ENCODE data around the gene SSX3.

DNA sequence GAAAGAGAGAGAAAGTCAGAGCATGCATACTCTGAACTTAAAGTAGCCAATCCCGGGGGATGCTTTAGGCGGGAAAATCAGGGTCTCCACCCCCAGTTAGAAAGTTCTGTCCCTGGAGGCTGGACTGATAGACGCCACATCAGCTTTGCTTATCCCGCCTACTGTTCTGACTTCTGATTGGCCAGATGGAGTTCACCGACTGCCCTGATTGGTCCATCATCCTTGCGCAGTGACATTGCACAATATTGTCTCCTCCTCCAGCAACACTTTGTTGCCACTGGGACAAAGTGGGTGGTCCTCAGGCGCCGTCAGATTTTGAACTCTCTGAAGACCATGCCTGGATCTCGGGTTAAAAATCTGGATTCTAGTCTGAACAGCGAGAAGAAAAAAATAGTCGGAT is 50.3 kb downstream of the SSX3 start:
- TF ChIP-seq, protein P1, sequence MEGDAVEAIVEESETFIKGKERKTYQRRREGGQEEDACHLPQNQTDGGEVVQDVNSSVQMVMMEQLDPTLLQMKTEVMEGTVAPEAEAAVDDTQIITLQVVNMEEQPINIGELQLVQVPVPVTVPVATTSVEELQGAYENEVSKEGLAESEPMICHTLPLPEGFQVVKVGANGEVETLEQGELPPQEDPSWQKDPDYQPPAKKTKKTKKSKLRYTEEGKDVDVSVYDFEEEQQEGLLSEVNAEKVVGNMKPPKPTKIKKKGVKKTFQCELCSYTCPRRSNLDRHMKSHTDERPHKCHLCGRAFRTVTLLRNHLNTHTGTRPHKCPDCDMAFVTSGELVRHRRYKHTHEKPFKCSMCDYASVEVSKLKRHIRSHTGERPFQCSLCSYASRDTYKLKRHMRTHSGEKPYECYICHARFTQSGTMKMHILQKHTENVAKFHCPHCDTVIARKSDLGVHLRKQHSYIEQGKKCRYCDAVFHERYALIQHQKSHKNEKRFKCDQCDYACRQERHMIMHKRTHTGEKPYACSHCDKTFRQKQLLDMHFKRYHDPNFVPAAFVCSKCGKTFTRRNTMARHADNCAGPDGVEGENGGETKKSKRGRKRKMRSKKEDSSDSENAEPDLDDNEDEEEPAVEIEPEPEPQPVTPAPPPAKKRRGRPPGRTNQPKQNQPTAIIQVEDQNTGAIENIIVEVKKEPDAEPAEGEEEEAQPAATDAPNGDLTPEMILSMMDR (IDR thresholded peaks at IDR 0.05; ENCODE audit: insufficient read depth, low read length, poor library complexity, severe bottlenecking): no peak
- TF ChIP-seq EZH2phosphoT487 (conservative IDR thresholded peaks at IDR 0.05; ENCODE audit: low read length): no peak
